Large intestine (tissue), 3 donors: ENCODE results near the gene POU2AF1. TPM values are rescaled to one million over a fixed set of nuclear protein-coding genes. Genes with fewer than 3 reads are reported as not detected.
A peak's percentile ranks its signal among the peaks of the same experiment; 100 is the strongest.

Source experiments
- DNase-seq, 2 donors: peaks; one replicate each; pipeline versions ENCODE4 v3.0.0 to v3.0.0-alpha.2; 2013
- H3K27ac ChIP-seq: one replicate; pipeline ENCODE4 v1.5.1; 2013; ENCODE audit warnings: low read length
- H3K27me3 ChIP-seq: 2 replicates; pipeline ENCODE4 v1.6.1; 2013; ENCODE audit warnings: low read length; ENCODE audit not compliant: control insufficient read depth, insufficient read depth
- H3K36me3 ChIP-seq: 2 replicates; pipeline ENCODE4 v1.6.1; 2013; ENCODE audit warnings: low read length; ENCODE audit not compliant: control insufficient read depth, insufficient read depth
- H3K4me1 ChIP-seq: one replicate; pipeline ENCODE4 v1.6.1; 2013; ENCODE audit warnings: low read length; ENCODE audit not compliant: control insufficient read depth, insufficient read depth
- H3K4me3 ChIP-seq: one replicate; pipeline ENCODE4 v1.5.1; 2013; ENCODE audit warnings: low read length
- H3K9me3 ChIP-seq: one replicate; pipeline ENCODE4 v1.6.1; 2013; ENCODE audit warnings: mild to moderate bottlenecking, low read depth, low read length, moderate library complexity; ENCODE audit not compliant: control insufficient read depth
- WGBS: methylation state at CpG from one replicate; pipeline ENCODE4 v1.1.5; 2013; ENCODE audit warnings: low lambda C conversion rate; ENCODE audit not compliant: insufficient coverage; 5-methylcytosine and 5-hydroxymethylcytosine counted together
- polyA plus RNA-seq: library from polyadenylated mRNA; unstranded; fragments of 120-200 nt; gene quantifications from one replicate; pipeline ENCODE4 v1.2.1, GENCODE V29; 2013

POU2AF1 gene
- polyA plus RNA-seq, 1 donor, result 1.2 TPM

GRCh38 chr11:111418436-111418787, 39.3 kb upstream of the POU2AF1 start:
- no CpG with 5 or more reads among the region's 5 CpGs for WGBS
- Histone ChIP-seq H3K36me3 (no peaks in the 10 kb centered on the region), H3K4me3 (no peak overlapping the region), H3K9me3 (no peaks in the 10 kb centered on the region), H3K4me1 (peaks cover 29% of the 10 kb centered on the region), H3K27me3 (no peaks in the 10 kb centered on the region), H3K27ac (no peak overlapping the region)
- no peak for DNase-seq

GRCh38 chr11:111417766-111418435, 38.8 kb upstream of the POU2AF1 start:
- H3K27me3 ChIP-seq, result no peaks in the 10 kb centered on the region
- no peak overlapping the region for H3K27ac ChIP-seq
- H3K9me3 ChIP-seq, result no peaks in the 10 kb centered on the region
- H3K36me3 ChIP-seq, result no peaks in the 10 kb centered on the region
- H3K4me3 ChIP-seq, result no peak overlapping the region
- peak; percentile 57 to 65 for DNase-seq
- H3K4me1 ChIP-seq, result peaks cover 28% of the 10 kb centered on the region
- WGBS, result 72% methylated on average over 2 of the region's 10 CpGs

- no peak overlapping the region for H3K4me3 ChIP-seq
- no peaks in the 10 kb centered on the region for H3K36me3 ChIP-seq
- peaks cover 21% of the 10 kb centered on the region for H3K4me1 ChIP-seq
- peak in 1 of 2 donors; percentile 42 for DNase-seq
- no peaks in the 10 kb centered on the region for H3K27me3 ChIP-seq
- WGBS, result 58% methylated on average over 2 of the region's 8 CpGs
- no peaks in the 10 kb centered on the region for H3K9me3 ChIP-seq
- H3K27ac ChIP-seq, result no peak overlapping the region
These were observed 38.1 kb upstream of the POU2AF1 start for GRCh38 chr11:111417011-111417765.

- Histone ChIP-seq H3K4me3 (no peak overlapping the region), H3K9me3 (no peaks in the 10 kb centered on the region), H3K36me3 (no peaks in the 10 kb centered on the region), H3K27me3 (no peaks in the 10 kb centered on the region), H3K4me1 (peaks cover 21% of the 10 kb centered on the region), H3K27ac (no peak overlapping the region)
- DNase-seq, result no peak
- WGBS, result 90% methylated on average over 3 of the region's 16 CpGs
These were observed 37.3 kb upstream of the POU2AF1 start for GRCh38 chr11:111416231-111416960.

GRCh38 chr11:111414936-111415335, 35.9 kb upstream of the POU2AF1 start:
- no peaks in the 10 kb centered on the region for H3K36me3 ChIP-seq

GRCh38 chr11:111414267-111414931, 35.3 kb upstream of the POU2AF1 start:
- no peak overlapping the region for H3K27ac ChIP-seq
- H3K27me3 ChIP-seq, result no peaks in the 10 kb centered on the region
- no peaks in the 10 kb centered on the region for H3K9me3 ChIP-seq
- no peaks in the 10 kb centered on the region for H3K36me3 ChIP-seq
- DNase-seq, result no peak
- peaks cover 12% of the 10 kb centered on the region for H3K4me1 ChIP-seq
- 60% methylated on average over 1 of the region's 9 CpGs for WGBS
- H3K4me3 ChIP-seq, result no peak overlapping the region

More at GRCh38 chr11:111414936-111415335, 35.9 kb upstream of the POU2AF1 start:
- DNase-seq, result no peak
- Histone ChIP-seq H3K27me3 (no peaks in the 10 kb centered on the region), H3K27ac (no peak overlapping the region), H3K9me3 (no peaks in the 10 kb centered on the region), H3K4me1 (peaks cover 16% of the 10 kb centered on the region), H3K4me3 (no peak overlapping the region)
- no CpG with 5 or more reads among the region's 3 CpGs for WGBS

- no CpG with 5 or more reads among the region's 7 CpGs for WGBS
- no peaks in the 10 kb centered on the region for H3K9me3 ChIP-seq
- no peaks in the 10 kb centered on the region for H3K27me3 ChIP-seq
These were observed 34.8 kb upstream of the POU2AF1 start for GRCh38 chr11:111413849-111414248.

GRCh38 chr11:111412293-111412692, 33.2 kb upstream of the POU2AF1 start:
- Histone ChIP-seq H3K36me3 (no peaks in the 10 kb centered on the region), H3K9me3 (no peaks in the 10 kb centered on the region), H3K4me1 (peaks cover 3% of the 10 kb centered on the region), H3K27me3 (no peaks in the 10 kb centered on the region), H3K27ac (no peak overlapping the region), H3K4me3 (no peak overlapping the region)
- no peak for DNase-seq
- 82% methylated on average over 2 of the region's 3 CpGs for WGBS

More at GRCh38 chr11:111413849-111414248, 34.8 kb upstream of the POU2AF1 start:
- no peak for DNase-seq
- Histone ChIP-seq H3K27ac (no peak overlapping the region), H3K4me3 (no peak overlapping the region), H3K36me3 (no peaks in the 10 kb centered on the region), H3K4me1 (peaks cover 12% of the 10 kb centered on the region)

- H3K4me1 ChIP-seq, result no peaks in the 10 kb centered on the region
- no peak overlapping the region for H3K27ac ChIP-seq
- H3K36me3 ChIP-seq, result no peaks in the 10 kb centered on the region
- WGBS, result no CpG with 5 or more reads among the region's 2 CpGs
- no peak for DNase-seq
- H3K4me3 ChIP-seq, result no peak overlapping the region
- H3K9me3 ChIP-seq, result no peaks in the 10 kb centered on the region
- no peaks in the 10 kb centered on the region for H3K27me3 ChIP-seq
These were observed 32.4 kb upstream of the POU2AF1 start for GRCh38 chr11:111411456-111411855.

GRCh38 chr11:111410951-111411350, 31.9 kb upstream of the POU2AF1 start:
- H3K4me1 ChIP-seq, result no peaks in the 10 kb centered on the region
- H3K27me3 ChIP-seq, result no peaks in the 10 kb centered on the region
- no peak overlapping the region for H3K4me3 ChIP-seq
- DNase-seq, result no peak
- no peak overlapping the region for H3K27ac ChIP-seq
- no peaks in the 10 kb centered on the region for H3K9me3 ChIP-seq
- no CpG with 5 or more reads among the region's 5 CpGs for WGBS
- no peaks in the 10 kb centered on the region for H3K36me3 ChIP-seq
